IMR-90 (cell line): ENCODE data around the gene ARF6. TPM values are rescaled to one million over a fixed set of nuclear protein-coding genes. Genes with fewer than 3 reads are reported as not detected.

Source experiments
- ATAC-seq: fragments of 200-7000 bp; cut with Tn5 transposase; 2 replicates; pipeline ENCODE4 v1.9.1; 2020; ENCODE audit warnings: low read depth, mild to moderate bottlenecking, moderate library complexity
- BruUV-seq: library from RNA; stranded (reverse); fragments of 400-500 nt; replicated peaks from 2 replicates; lab custom pipeline; 2021; lab: Mats Ljungman, UMichigan
- CTCF ChIA-PET: fragments of 300-600 bp; formaldehyde crosslinking; extraction: SDS; loops from one replicate; lab custom pipeline; 2021; ENCODE audit warnings: antibody characterized with exemption; lab: Yijun Ruan, JAX
- POLR2A ChIA-PET: fragments of 300-600 bp; sonication (Branson Sonifier 250); formaldehyde crosslinking; loops from one replicate; lab custom pipeline; 2022; ENCODE audit warnings: antibody characterized with exemption; ENCODE audit not compliant: unreplicated experiment; lab: Charles Lee
- DNase-seq: peaks from one replicate; pipeline ENCODE4 v3.0.0; 2013
- H2AFZ ChIP-seq: replicated peaks from 2 replicates; pipeline ENCODE3; 2013; ENCODE audit warnings: low read length, mild to moderate bottlenecking; ENCODE audit not compliant: poor library complexity
- H2AK5ac ChIP-seq: 2 replicates; pipeline ENCODE4 v1.6.1; 2013; ENCODE audit warnings: low read depth, low read length, inconsistent platforms
- H2AK9ac ChIP-seq: replicated peaks from 2 replicates; pipeline ENCODE3; 2013; ENCODE audit warnings: mild to moderate bottlenecking, low read depth, low read length, moderate library complexity; ENCODE audit not compliant: poor library complexity
- H2BK120ac ChIP-seq: 2 replicates; pipeline ENCODE4 v1.6.1; 2013; ENCODE audit warnings: low read depth, low read length, inconsistent platforms
- H2BK15ac ChIP-seq: 3 replicates; pipeline ENCODE4 v1.6.1; 2013; ENCODE audit warnings: low read depth, low read length, inconsistent platforms
- H2BK20ac ChIP-seq: 2 replicates; pipeline ENCODE4 v1.6.1; 2013; ENCODE audit warnings: low read depth, mild to moderate bottlenecking, inconsistent platforms, low read length, moderate library complexity
- H2BK5ac ChIP-seq: 2 replicates; pipeline ENCODE4 v1.6.1; 2013; ENCODE audit warnings: mild to moderate bottlenecking, low read depth, low read length, inconsistent platforms; ENCODE audit not compliant: poor library complexity, severe bottlenecking
- H3K14ac ChIP-seq: replicated peaks from 2 replicates; pipeline ENCODE4 v1.6.1; 2013; ENCODE audit warnings: low read depth, low read length, inconsistent platforms
- H3K18ac ChIP-seq: 2 replicates; pipeline ENCODE4 v1.6.1; 2013; ENCODE audit warnings: low read depth, low read length, control low read depth
- H3K23ac ChIP-seq: 2 replicates; pipeline ENCODE4 v1.6.1; 2013; ENCODE audit warnings: low read depth, low read length, inconsistent platforms
- H3K27ac ChIP-seq: 2 replicates; pipeline ENCODE4 v1.5.1; 2013; ENCODE audit warnings: mild to moderate bottlenecking, control low read depth, low read length; ENCODE audit not compliant: insufficient read depth
- H3K27me3 ChIP-seq: 2 replicates; pipeline ENCODE4 v1.6.1; 2013; ENCODE audit warnings: low read length; ENCODE audit not compliant: control insufficient read depth, insufficient read depth
- H3K36me3 ChIP-seq: 2 replicates; pipeline ENCODE4 v1.6.1; 2013; ENCODE audit warnings: low read length, mixed read lengths; ENCODE audit not compliant: control insufficient read depth, insufficient read depth
- H3K4ac ChIP-seq: 2 replicates; pipeline ENCODE4 v1.6.1; 2013; ENCODE audit warnings: low read depth, low read length, inconsistent platforms
- H3K4me1 ChIP-seq: 2 replicates; pipeline ENCODE4 v1.6.1; 2013; ENCODE audit warnings: low read length, mixed read lengths; ENCODE audit not compliant: control insufficient read depth, insufficient read depth
- H3K4me2 ChIP-seq: 2 replicates; pipeline ENCODE4 v1.6.1; 2013; ENCODE audit warnings: low read depth, mild to moderate bottlenecking, control low read depth, low read length, moderate library complexity
- H3K4me3 ChIP-seq: 2 replicates; pipeline ENCODE4 v1.5.1; 2013; ENCODE audit warnings: low read depth, mild to moderate bottlenecking, control low read depth, low read length, moderate library complexity; ENCODE audit not compliant: insufficient read depth
- H3K56ac ChIP-seq: 2 replicates; pipeline ENCODE4 v1.6.1; 2013; ENCODE audit warnings: low read length, inconsistent platforms; ENCODE audit not compliant: insufficient read depth; ENCODE audit errors: extremely low read depth
- H3K79me1 ChIP-seq, 2 experiments: 2 replicates each; pipeline ENCODE4 v1.6.1; 2013; ENCODE audit warnings: low read length in 2 of 2, inconsistent platforms in 1 of 2, low read depth in 1 of 2
- H3K9ac ChIP-seq: 2 replicates; pipeline ENCODE4 v1.6.1; 2013; ENCODE audit warnings: low read depth, low read length, control low read depth
- H3K9me1 ChIP-seq: 2 replicates; pipeline ENCODE4 v1.6.1; 2013; ENCODE audit warnings: low read length, inconsistent platforms; ENCODE audit not compliant: insufficient read depth
- H3K9me3 ChIP-seq: 2 replicates; pipeline ENCODE4 v1.6.1; 2013; ENCODE audit warnings: low read length; ENCODE audit not compliant: control insufficient read depth, insufficient read depth
- H4K20me1 ChIP-seq: 2 replicates; pipeline ENCODE4 v1.6.1; 2013; ENCODE audit warnings: low read length, inconsistent platforms; ENCODE audit not compliant: insufficient read depth
- H4K5ac ChIP-seq: 2 replicates; pipeline ENCODE4 v1.6.1; 2013; ENCODE audit warnings: mild to moderate bottlenecking, low read depth, low read length, control low read depth
- H4K8ac ChIP-seq, 2 experiments: 2 replicates each; pipeline ENCODE4 v1.6.1; 2013; ENCODE audit warnings: low read depth in 2 of 2, low read length in 2 of 2, control low read depth in 1 of 2, inconsistent platforms in 1 of 2
- H4K91ac ChIP-seq: 2 replicates; pipeline ENCODE4 v1.6.1; 2013; ENCODE audit warnings: low read depth, low read length, inconsistent platforms; ENCODE audit not compliant: insufficient read depth
- BHLHE40 ChIP-seq: fragments of 150-350 bp; IDR thresholded peaks from 2 replicates; pipeline ENCODE4 v1.6.1; 2016; ENCODE audit warnings: mild to moderate bottlenecking, low read depth, low read length
- CEBPB ChIP-seq: IDR thresholded peaks from 2 replicates; pipeline ENCODE4 v1.6.1; 2012; ENCODE audit warnings: low read depth, low read length, improper control_type of control experiment
- CHD1 ChIP-seq: IDR thresholded peaks from 2 replicates; pipeline ENCODE4 v1.6.1; 2012; ENCODE audit warnings: low read depth, low read length, improper control_type of control experiment
- FOS ChIP-seq: fragments of 150-350 bp; IDR thresholded peaks from 2 replicates; pipeline ENCODE4 v1.6.1; 2016; ENCODE audit warnings: low read depth, low read length
- MAZ ChIP-seq: IDR thresholded peaks from 2 replicates; pipeline ENCODE4 v1.6.1; 2012; ENCODE audit warnings: low read depth, mild to moderate bottlenecking, low read length, improper control_type of control experiment, moderate library complexity, borderline replicate concordance
- MXI1 ChIP-seq: IDR thresholded peaks from 2 replicates; pipeline ENCODE4 v1.6.1; 2012; ENCODE audit warnings: low read depth, mild to moderate bottlenecking, low read length, moderate library complexity, borderline replicate concordance
- POLR2A ChIP-seq: IDR thresholded peaks from 2 replicates; pipeline ENCODE4 v1.6.1; 2012; ENCODE audit warnings: mild to moderate bottlenecking, low read depth, low read length
- RFX5 ChIP-seq: IDR thresholded peaks from 2 replicates; pipeline ENCODE4 v1.8.0; 2012; ENCODE audit warnings: low read depth, mild to moderate bottlenecking, low read length, moderate library complexity
- SMC3 ChIP-seq: fragments of 150-350 bp; IDR thresholded peaks from 2 replicates; pipeline ENCODE4 v1.6.1; 2016; ENCODE audit warnings: low read depth, mild to moderate bottlenecking, antibody characterized with exemption, low read length, moderate library complexity
- WGBS, 2 experiments: methylation state at CpG; one replicate each; pipeline versions ENCODE4 v1.1.5 to v1.1.7; 2013; ENCODE audit warnings: missing lambda C conversion rate in 2 of 2; ENCODE audit not compliant: insufficient read length in 1 of 2; ENCODE audit errors: extremely low coverage in 2 of 2; 5-methylcytosine and 5-hydroxymethylcytosine counted together
- dilution Hi-C: fragments of 300-500 bp; cut with HindIII; formaldehyde crosslinking; loops from one replicate; pipeline ENCODE4 v1.14.3; 2018; ENCODE audit warnings: low sequenced_read_pairs; ENCODE audit not compliant: unreplicated experiment
- in situ Hi-C: fragments of 300-500 bp; cut with MboI; formaldehyde crosslinking; loops from 3 replicates; pipeline ENCODE4 v1.14.3; 2019; ENCODE audit warnings: low sequenced_read_pairs, inconsistent platforms, mixed read lengths
- intact Hi-C: fragments of 100-400 bp; cut with micrococcal nuclease; formaldehyde crosslinking; loops from 2 replicates; pipeline ENCODE4 v1.10.0; 2022
- polyA plus RNA-seq, 3 experiments: library from polyadenylated mRNA; depleted of rRNA; stranded (reverse); fragments of >200 nt; gene quantifications; 2 replicates each; pipeline ENCODE4 v1.2.3, GENCODE V29; 2012; ENCODE audit warnings: low replicate concordance in 1 of 3
- total RNA-seq: library from RNA; depleted of rRNA; stranded (reverse); fragments of >200 nt; gene quantifications from 2 replicates; pipeline ENCODE4 v1.2.3, GENCODE V29; 2012
- TF ChIP-seq, protein P1 (sequence below): conservative IDR thresholded peaks from 2 replicates; pipeline ENCODE4 v1.5.1; 2012; ENCODE audit warnings: mild to moderate bottlenecking, low read depth, low read length, improper control_type of control experiment
- TF ChIP-seq, protein P2 (sequence below): fragments of 150-350 bp; IDR thresholded peaks from 2 replicates; pipeline ENCODE4 v1.6.1; 2016; ENCODE audit warnings: low read depth, mild to moderate bottlenecking, low read length, moderate library complexity, borderline replicate concordance

ARF6 gene
- total and polyA plus RNA-seq, 2 of the 4 experiments (the other 2 are of a cell fraction), result 32.1 to 40.1 TPM

DNA sequence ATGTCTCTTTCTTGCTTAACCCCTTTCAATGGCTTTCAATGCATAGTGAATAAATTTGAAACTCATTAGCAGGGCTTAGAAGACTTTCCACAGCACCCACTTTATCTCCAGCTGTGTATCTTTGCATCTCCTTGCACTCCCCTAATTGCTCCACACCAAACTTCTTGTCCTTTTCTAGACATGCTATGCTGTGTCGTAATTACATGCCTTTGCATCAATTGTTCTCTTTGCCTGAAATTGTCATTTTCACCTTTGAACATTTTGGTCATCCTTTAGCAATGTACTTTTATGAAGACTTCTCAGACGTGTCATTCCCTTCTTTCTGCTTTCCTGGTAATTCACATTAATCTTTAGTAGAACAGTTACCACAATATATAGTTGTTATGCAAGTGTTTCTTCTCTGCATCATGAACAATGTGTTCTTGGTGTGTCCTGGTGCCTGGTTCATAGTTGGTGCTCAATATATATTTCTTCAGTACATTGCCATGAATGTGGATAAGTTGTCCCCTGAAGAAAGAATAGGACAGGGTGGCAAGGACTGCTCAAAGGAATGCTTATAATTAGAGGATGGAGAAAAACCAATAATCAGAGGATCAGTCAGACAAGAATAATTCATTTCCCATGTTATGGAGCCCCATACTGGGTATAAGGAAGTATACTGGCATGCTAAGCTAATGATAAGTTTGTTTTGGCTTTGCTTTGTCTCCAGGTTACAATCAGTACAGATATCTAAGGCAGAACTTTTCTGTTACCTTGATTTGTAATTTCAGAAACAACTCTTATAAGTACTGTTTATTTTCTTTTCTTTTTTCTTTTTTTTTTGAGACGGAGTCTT, 27.2 kb downstream of the ARF6 start:
- H2BK5ac ChIP-seq, result no peak overlapping the region
- H4K5ac ChIP-seq, result no peak overlapping the region
- H3K9ac ChIP-seq, result no peak overlapping the region
- no peak overlapping the region for H2BK120ac ChIP-seq
- no peak overlapping the region for H3K18ac ChIP-seq
- ChIA-PET POLR2A (no interaction called here), CTCF (no interaction called here)
- H4K20me1 ChIP-seq, result no peaks in the 10 kb centered on the region
- intact Hi-C loops (no loop called here), dilution Hi-C loops (no loop called here), in situ Hi-C loops (no loop called here)
- H2AK9ac ChIP-seq, result no peak overlapping the region
- H3K23ac ChIP-seq, result no peak overlapping the region
- H3K36me3 ChIP-seq, result no peaks in the 10 kb centered on the region
- no TSS peak for BruUV-seq
- peaks cover 4% of the 10 kb centered on the region for H3K4me1 ChIP-seq
- H3K27me3 ChIP-seq, result no peaks in the 10 kb centered on the region
- H3K79me1 ChIP-seq, result no peaks in the 10 kb centered on the region
- H3K9me1 ChIP-seq, result no peaks in the 10 kb centered on the region
- H3K56ac ChIP-seq, result no peak overlapping the region
- TF ChIP-seq POLR2A (no peak), SMC3 (no peak), MXI1 (no peak), CHD1 (no peak), BHLHE40 (no peak), RFX5 (no peak), FOS (no peak), CEBPB (no peak), MAZ (no peak)
- TF ChIP-seq, protein P1, sequence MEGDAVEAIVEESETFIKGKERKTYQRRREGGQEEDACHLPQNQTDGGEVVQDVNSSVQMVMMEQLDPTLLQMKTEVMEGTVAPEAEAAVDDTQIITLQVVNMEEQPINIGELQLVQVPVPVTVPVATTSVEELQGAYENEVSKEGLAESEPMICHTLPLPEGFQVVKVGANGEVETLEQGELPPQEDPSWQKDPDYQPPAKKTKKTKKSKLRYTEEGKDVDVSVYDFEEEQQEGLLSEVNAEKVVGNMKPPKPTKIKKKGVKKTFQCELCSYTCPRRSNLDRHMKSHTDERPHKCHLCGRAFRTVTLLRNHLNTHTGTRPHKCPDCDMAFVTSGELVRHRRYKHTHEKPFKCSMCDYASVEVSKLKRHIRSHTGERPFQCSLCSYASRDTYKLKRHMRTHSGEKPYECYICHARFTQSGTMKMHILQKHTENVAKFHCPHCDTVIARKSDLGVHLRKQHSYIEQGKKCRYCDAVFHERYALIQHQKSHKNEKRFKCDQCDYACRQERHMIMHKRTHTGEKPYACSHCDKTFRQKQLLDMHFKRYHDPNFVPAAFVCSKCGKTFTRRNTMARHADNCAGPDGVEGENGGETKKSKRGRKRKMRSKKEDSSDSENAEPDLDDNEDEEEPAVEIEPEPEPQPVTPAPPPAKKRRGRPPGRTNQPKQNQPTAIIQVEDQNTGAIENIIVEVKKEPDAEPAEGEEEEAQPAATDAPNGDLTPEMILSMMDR, result no peak
- TF ChIP-seq, protein P2, sequence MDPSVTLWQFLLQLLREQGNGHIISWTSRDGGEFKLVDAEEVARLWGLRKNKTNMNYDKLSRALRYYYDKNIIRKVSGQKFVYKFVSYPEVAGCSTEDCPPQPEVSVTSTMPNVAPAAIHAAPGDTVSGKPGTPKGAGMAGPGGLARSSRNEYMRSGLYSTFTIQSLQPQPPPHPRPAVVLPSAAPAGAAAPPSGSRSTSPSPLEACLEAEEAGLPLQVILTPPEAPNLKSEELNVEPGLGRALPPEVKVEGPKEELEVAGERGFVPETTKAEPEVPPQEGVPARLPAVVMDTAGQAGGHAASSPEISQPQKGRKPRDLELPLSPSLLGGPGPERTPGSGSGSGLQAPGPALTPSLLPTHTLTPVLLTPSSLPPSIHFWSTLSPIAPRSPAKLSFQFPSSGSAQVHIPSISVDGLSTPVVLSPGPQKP, result no peak
- H3K4me3 ChIP-seq, result no peak overlapping the region
- no peak overlapping the region for H4K8ac ChIP-seq
- H2AFZ ChIP-seq, result no peak overlapping the region
- no peak overlapping the region for H2BK20ac ChIP-seq
- ATAC-seq (no peak), DNase-seq (no peak)
- no peak overlapping the region for H4K91ac ChIP-seq
- 67% methylated on average over 1 of the region's 3 CpGs; no CpG with 5 or more reads in 1 of the 2 experiments for WGBS, 2 experiments
- H3K4ac ChIP-seq, result no peak overlapping the region
- H3K9me3 ChIP-seq, result no peaks in the 10 kb centered on the region
- H3K4me2 ChIP-seq, result no peak overlapping the region
- no peak overlapping the region for H2BK15ac ChIP-seq
- H3K14ac ChIP-seq, result no peak overlapping the region
- H3K27ac ChIP-seq, result no peak overlapping the region
- H2AK5ac ChIP-seq, result no peak overlapping the region
